Gastrocnemius medialis (tissue), 4 donors: Measurements from ENCODE around the gene MACROD2.

ENCODE experiments used
- POLR2A ChIP-seq, 2 donors: fragments of 450-650 bp; IDR thresholded peaks; one replicate each; pipeline ENCODE4 v1.6.1; 2017; ENCODE audit warnings: antibody characterized with exemption in 2 of 2, mild to moderate bottlenecking in 2 of 2, moderate library complexity in 2 of 2
- TF ChIP-seq, protein P1 (sequence below), 5 experiments: fragments of 450-650 bp in 3 of 5; fragments of 200-600 bp in 2 of 5; sonication (generic) in 2 of 5; IDR thresholded peaks in 4 of 5; conservative IDR thresholded peaks in 1 of 5; 1 replicate in 4 of 5; 2 replicates in 1 of 5; pipeline ENCODE4 v1.5.1; 2016 to 2019; ENCODE audit warnings: antibody characterized with exemption in 5 of 5, mild to moderate bottlenecking in 3 of 5, moderate library complexity in 3 of 5

- TF ChIP-seq, protein P1, sequence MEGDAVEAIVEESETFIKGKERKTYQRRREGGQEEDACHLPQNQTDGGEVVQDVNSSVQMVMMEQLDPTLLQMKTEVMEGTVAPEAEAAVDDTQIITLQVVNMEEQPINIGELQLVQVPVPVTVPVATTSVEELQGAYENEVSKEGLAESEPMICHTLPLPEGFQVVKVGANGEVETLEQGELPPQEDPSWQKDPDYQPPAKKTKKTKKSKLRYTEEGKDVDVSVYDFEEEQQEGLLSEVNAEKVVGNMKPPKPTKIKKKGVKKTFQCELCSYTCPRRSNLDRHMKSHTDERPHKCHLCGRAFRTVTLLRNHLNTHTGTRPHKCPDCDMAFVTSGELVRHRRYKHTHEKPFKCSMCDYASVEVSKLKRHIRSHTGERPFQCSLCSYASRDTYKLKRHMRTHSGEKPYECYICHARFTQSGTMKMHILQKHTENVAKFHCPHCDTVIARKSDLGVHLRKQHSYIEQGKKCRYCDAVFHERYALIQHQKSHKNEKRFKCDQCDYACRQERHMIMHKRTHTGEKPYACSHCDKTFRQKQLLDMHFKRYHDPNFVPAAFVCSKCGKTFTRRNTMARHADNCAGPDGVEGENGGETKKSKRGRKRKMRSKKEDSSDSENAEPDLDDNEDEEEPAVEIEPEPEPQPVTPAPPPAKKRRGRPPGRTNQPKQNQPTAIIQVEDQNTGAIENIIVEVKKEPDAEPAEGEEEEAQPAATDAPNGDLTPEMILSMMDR (IDR thresholded peaks at IDR 0.05 in 4 of 5, conservative IDR thresholded peaks at IDR 0.05 in 1 of 5), result no peak
- no peak for TF ChIP-seq POLR2A (IDR thresholded peaks at IDR 0.05)
These were observed 2103.7 kb downstream of the MACROD2 start for GRCh38 chr20:16098890-16099639.
